ENCODE results near the gene WNT7A.

The WNT7A gene

GRCh38 chr3:13776253-13777050 is 103.4 kb downstream of the WNT7A start:
- H3K23ac ChIP-seq (ENCODE audit: low read length), result no peak overlapping the region
- no peak overlapping the region for H3K4me3 ChIP-seq (ENCODE audit: low read depth, low read length)
- H3K36me3 ChIP-seq (ENCODE audit: control insufficient read depth in 1 of 2, insufficient read depth in 2 of 2, low read length in 2 of 2), result no peaks in the 10 kb centered on the region
- no CpG with 5 or more reads among the region's 4 CpGs for WGBS (ENCODE audit: extremely low coverage, insufficient coverage, insufficient read length)
- no peak overlapping the region for H3K4ac ChIP-seq (ENCODE audit: low read depth, low read length)
- no peaks in the 10 kb centered on the region for H3K79me1 ChIP-seq (ENCODE audit: low read length)
- H3K18ac ChIP-seq (ENCODE audit: low read length), result no peak overlapping the region
- H3K14ac ChIP-seq (ENCODE audit: low read length), result no peak overlapping the region
- no peak overlapping the region for H4K91ac ChIP-seq (ENCODE audit: low read depth, low read length)
- H4K8ac ChIP-seq (ENCODE audit: low read depth, low read length), result no peak overlapping the region
- H3K4me1 ChIP-seq (ENCODE audit: control insufficient read depth in 1 of 2, insufficient read depth in 2 of 2, low read length in 2 of 2), result no peaks in the 10 kb centered on the region
- no peaks in the 10 kb centered on the region for H3K9me3 ChIP-seq (ENCODE audit: insufficient read depth, low read depth, low read length)
- no peak for DNase-seq
- no peak overlapping the region for H2BK120ac ChIP-seq (ENCODE audit: insufficient read depth, low read length, poor library complexity)
- H3K4me2 ChIP-seq (ENCODE audit: low read length), result no peak overlapping the region
- no peak overlapping the region for H4K12ac ChIP-seq (ENCODE audit: low read depth, low read length)
- no peaks in the 10 kb centered on the region for H3K27me3 ChIP-seq (ENCODE audit: insufficient read depth, low read length)
- H2BK12ac ChIP-seq (ENCODE audit: low read length), result no peak overlapping the region
- no peak overlapping the region for H2AK5ac ChIP-seq (ENCODE audit: low read length)
- no peak overlapping the region for H2AFZ ChIP-seq (ENCODE audit: insufficient read depth, low read length, poor library complexity)
- no peak overlapping the region for H3K27ac ChIP-seq (ENCODE audit: low read depth, low read length)
- H3K9ac ChIP-seq (ENCODE audit: low read length), result no peak overlapping the region
- H3K79me2 ChIP-seq (ENCODE audit: control insufficient read depth, insufficient read depth, low read length, poor library complexity), result no peaks in the 10 kb centered on the region
- no peak overlapping the region for H2BK5ac ChIP-seq (ENCODE audit: low read depth, low read length, poor library complexity)

- no peak overlapping the region for H2BK5ac ChIP-seq (ENCODE audit: low read depth, low read length, poor library complexity)
- no peak overlapping the region for H3K18ac ChIP-seq (ENCODE audit: low read length)
- H4K91ac ChIP-seq (ENCODE audit: low read depth, low read length), result no peak overlapping the region
- H3K14ac ChIP-seq (ENCODE audit: low read length), result no peak overlapping the region
- H2AK5ac ChIP-seq (ENCODE audit: low read length), result no peak overlapping the region
- peaks cover 13% of the 10 kb centered on the region in 2 experiments for H3K4me1 ChIP-seq (ENCODE audit: control insufficient read depth in 1 of 2, insufficient read depth in 2 of 2, low read length in 2 of 2)
- H3K36me3 ChIP-seq (ENCODE audit: control insufficient read depth in 1 of 2, insufficient read depth in 2 of 2, low read length in 2 of 2), result no peaks in the 10 kb centered on the region
- no peak overlapping the region for H3K9ac ChIP-seq (ENCODE audit: low read length)
- no peak overlapping the region for H2BK12ac ChIP-seq (ENCODE audit: low read length)
- H3K23ac ChIP-seq (ENCODE audit: low read length), result no peak overlapping the region
- DNase-seq, result no peak
- WGBS (ENCODE audit: extremely low coverage, insufficient coverage, insufficient read length), result no CpG with 5 or more reads among the region's 18 CpGs
- H4K12ac ChIP-seq (ENCODE audit: low read depth, low read length), result no peak overlapping the region
- no peak overlapping the region for H3K4me2 ChIP-seq (ENCODE audit: low read length)
- H3K9me3 ChIP-seq (ENCODE audit: insufficient read depth, low read depth, low read length), result peaks cover 2% of the 10 kb centered on the region
- H3K4ac ChIP-seq (ENCODE audit: low read depth, low read length), result no peak overlapping the region
- H3K27me3 ChIP-seq (ENCODE audit: insufficient read depth, low read length), result no peaks in the 10 kb centered on the region
- no peak overlapping the region for H2AFZ ChIP-seq (ENCODE audit: insufficient read depth, low read length, poor library complexity)
- no peak overlapping the region for H3K4me3 ChIP-seq (ENCODE audit: low read depth, low read length)
- no peak overlapping the region for H2BK120ac ChIP-seq (ENCODE audit: insufficient read depth, low read length, poor library complexity)
- H3K27ac ChIP-seq (ENCODE audit: low read depth, low read length), result no peak overlapping the region
- H3K79me1 ChIP-seq (ENCODE audit: low read length), result peaks cover 3% of the 10 kb centered on the region
- no peak overlapping the region for H4K8ac ChIP-seq (ENCODE audit: low read depth, low read length)
- H3K79me2 ChIP-seq (ENCODE audit: control insufficient read depth, insufficient read depth, low read length, poor library complexity), result no peaks in the 10 kb centered on the region
These were observed 106.8 kb downstream of the WNT7A start for GRCh38 chr3:13772885-13773745.

GRCh38 chr3:13772321-13772745 is 107.5 kb downstream of the WNT7A start:
- no peak overlapping the region for H3K4me2 ChIP-seq (ENCODE audit: low read length)
- H3K23ac ChIP-seq (ENCODE audit: low read length), result no peak overlapping the region
- no peak overlapping the region for H4K8ac ChIP-seq (ENCODE audit: low read depth, low read length)
- H3K9me3 ChIP-seq (ENCODE audit: insufficient read depth, low read depth, low read length), result peaks cover 2% of the 10 kb centered on the region
- peaks cover 3% of the 10 kb centered on the region for H3K79me1 ChIP-seq (ENCODE audit: low read length)
- H2BK5ac ChIP-seq (ENCODE audit: low read depth, low read length, poor library complexity), result no peak overlapping the region
- H4K12ac ChIP-seq (ENCODE audit: low read depth, low read length), result no peak overlapping the region
- no peaks in the 10 kb centered on the region for H3K79me2 ChIP-seq (ENCODE audit: control insufficient read depth, insufficient read depth, low read length, poor library complexity)
- no peak overlapping the region for H2BK120ac ChIP-seq (ENCODE audit: insufficient read depth, low read length, poor library complexity)
- H2BK12ac ChIP-seq (ENCODE audit: low read length), result no peak overlapping the region
- no peak overlapping the region for H3K4ac ChIP-seq (ENCODE audit: low read depth, low read length)
- no peak for DNase-seq
- no CpG with 5 or more reads among the region's 7 CpGs for WGBS (ENCODE audit: extremely low coverage, insufficient coverage, insufficient read length)
- no peak overlapping the region for H3K27ac ChIP-seq (ENCODE audit: low read depth, low read length)
- H3K36me3 ChIP-seq (ENCODE audit: control insufficient read depth in 1 of 2, insufficient read depth in 2 of 2, low read length in 2 of 2), result no peaks in the 10 kb centered on the region
- H2AK5ac ChIP-seq (ENCODE audit: low read length), result no peak overlapping the region
- no peak overlapping the region for H3K14ac ChIP-seq (ENCODE audit: low read length)
- H3K9ac ChIP-seq (ENCODE audit: low read length), result no peak overlapping the region
- H3K27me3 ChIP-seq (ENCODE audit: insufficient read depth, low read length), result no peaks in the 10 kb centered on the region
- H4K91ac ChIP-seq (ENCODE audit: low read depth, low read length), result no peak overlapping the region
- no peak overlapping the region for H3K4me3 ChIP-seq (ENCODE audit: low read depth, low read length)
- no peak overlapping the region for H2AFZ ChIP-seq (ENCODE audit: insufficient read depth, low read length, poor library complexity)
- H3K18ac ChIP-seq (ENCODE audit: low read length), result no peak overlapping the region
- peaks cover 13% of the 10 kb centered on the region in 2 experiments for H3K4me1 ChIP-seq (ENCODE audit: control insufficient read depth in 1 of 2, insufficient read depth in 2 of 2, low read length in 2 of 2)

- DNase-seq, result no peak
- Histone ChIP-seq H3K4me3 (ENCODE audit: low read depth, low read length) (no peak overlapping the region), H2AK5ac (ENCODE audit: low read length) (no peak overlapping the region), H2AFZ (ENCODE audit: insufficient read depth, low read length, poor library complexity) (no peak overlapping the region), H3K4ac (ENCODE audit: low read depth, low read length) (no peak overlapping the region), H3K4me2 (ENCODE audit: low read length) (no peak overlapping the region), H4K12ac (ENCODE audit: low read depth, low read length) (no peak overlapping the region), H3K4me1 (ENCODE audit: control insufficient read depth in 1 of 2, insufficient read depth in 2 of 2, low read length in 2 of 2) (peaks cover 13% of the 10 kb centered on the region in 2 experiments), H3K23ac (ENCODE audit: low read length) (no peak overlapping the region), H4K8ac (ENCODE audit: low read depth, low read length) (no peak overlapping the region), H2BK12ac (ENCODE audit: low read length) (no peak overlapping the region), H3K79me1 (ENCODE audit: low read length) (peaks cover 3% of the 10 kb centered on the region), H3K36me3 (ENCODE audit: control insufficient read depth in 1 of 2, insufficient read depth in 2 of 2, low read length in 2 of 2) (no peaks in the 10 kb centered on the region), H3K14ac (ENCODE audit: low read length) (no peak overlapping the region), H2BK120ac (ENCODE audit: insufficient read depth, low read length, poor library complexity) (no peak overlapping the region), H2BK5ac (ENCODE audit: low read depth, low read length, poor library complexity) (no peak overlapping the region), H3K9me3 (ENCODE audit: insufficient read depth, low read depth, low read length) (peaks cover 2% of the 10 kb centered on the region), H3K27me3 (ENCODE audit: insufficient read depth, low read length) (no peaks in the 10 kb centered on the region), H3K27ac (ENCODE audit: low read depth, low read length) (no peak overlapping the region), H3K9ac (ENCODE audit: low read length) (no peak overlapping the region), H3K79me2 (ENCODE audit: control insufficient read depth, insufficient read depth, low read length, poor library complexity) (no peaks in the 10 kb centered on the region), H3K18ac (ENCODE audit: low read length) (no peak overlapping the region), H4K91ac (ENCODE audit: low read depth, low read length) (no peak overlapping the region)
- no CpG with 5 or more reads among the region's 9 CpGs for WGBS (ENCODE audit: extremely low coverage, insufficient coverage, insufficient read length)
These were observed 108.4 kb downstream of the WNT7A start for GRCh38 chr3:13771496-13771895.
